ENCODE results near the gene CPT1A.

CPT1A gene

DNA sequence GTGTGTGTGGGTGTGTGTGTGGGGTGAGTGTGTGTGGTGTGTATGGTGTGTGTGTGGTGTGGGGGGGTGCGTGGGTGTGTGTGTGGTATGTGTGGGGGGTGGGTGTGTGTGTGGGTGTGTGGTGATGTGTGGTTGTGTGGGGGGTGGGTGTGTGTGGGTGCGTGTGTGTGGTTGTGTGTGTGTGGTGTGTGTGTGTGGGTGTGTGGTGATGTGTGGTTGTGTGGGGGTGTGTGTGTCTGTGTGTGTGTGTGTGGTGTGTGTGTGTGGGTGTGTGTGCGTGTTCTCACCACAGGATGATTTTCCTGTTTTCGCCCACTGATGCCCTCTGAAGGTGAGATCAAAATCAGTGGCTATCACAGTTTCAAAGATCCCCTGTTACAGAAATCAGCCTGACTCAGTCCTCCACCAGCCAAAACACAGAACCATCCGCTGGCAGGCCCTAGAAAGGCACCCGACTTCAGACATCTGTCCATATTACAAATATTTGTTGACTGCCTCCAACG is 24.7 kb downstream of the CPT1A start:
- no peak for TF ChIP-seq TEAD4 (IDR thresholded peaks at IDR 0.05)
- TF ChIP-seq EP300 (IDR thresholded peaks at IDR 0.05; ENCODE audit: borderline replicate concordance): no peak
- TF ChIP-seq, protein P1, sequence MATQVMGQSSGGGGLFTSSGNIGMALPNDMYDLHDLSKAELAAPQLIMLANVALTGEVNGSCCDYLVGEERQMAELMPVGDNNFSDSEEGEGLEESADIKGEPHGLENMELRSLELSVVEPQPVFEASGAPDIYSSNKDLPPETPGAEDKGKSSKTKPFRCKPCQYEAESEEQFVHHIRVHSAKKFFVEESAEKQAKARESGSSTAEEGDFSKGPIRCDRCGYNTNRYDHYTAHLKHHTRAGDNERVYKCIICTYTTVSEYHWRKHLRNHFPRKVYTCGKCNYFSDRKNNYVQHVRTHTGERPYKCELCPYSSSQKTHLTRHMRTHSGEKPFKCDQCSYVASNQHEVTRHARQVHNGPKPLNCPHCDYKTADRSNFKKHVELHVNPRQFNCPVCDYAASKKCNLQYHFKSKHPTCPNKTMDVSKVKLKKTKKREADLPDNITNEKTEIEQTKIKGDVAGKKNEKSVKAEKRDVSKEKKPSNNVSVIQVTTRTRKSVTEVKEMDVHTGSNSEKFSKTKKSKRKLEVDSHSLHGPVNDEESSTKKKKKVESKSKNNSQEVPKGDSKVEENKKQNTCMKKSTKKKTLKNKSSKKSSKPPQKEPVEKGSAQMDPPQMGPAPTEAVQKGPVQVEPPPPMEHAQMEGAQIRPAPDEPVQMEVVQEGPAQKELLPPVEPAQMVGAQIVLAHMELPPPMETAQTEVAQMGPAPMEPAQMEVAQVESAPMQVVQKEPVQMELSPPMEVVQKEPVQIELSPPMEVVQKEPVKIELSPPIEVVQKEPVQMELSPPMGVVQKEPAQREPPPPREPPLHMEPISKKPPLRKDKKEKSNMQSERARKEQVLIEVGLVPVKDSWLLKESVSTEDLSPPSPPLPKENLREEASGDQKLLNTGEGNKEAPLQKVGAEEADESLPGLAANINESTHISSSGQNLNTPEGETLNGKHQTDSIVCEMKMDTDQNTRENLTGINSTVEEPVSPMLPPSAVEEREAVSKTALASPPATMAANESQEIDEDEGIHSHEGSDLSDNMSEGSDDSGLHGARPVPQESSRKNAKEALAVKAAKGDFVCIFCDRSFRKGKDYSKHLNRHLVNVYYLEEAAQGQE (IDR thresholded peaks at IDR 0.05; ENCODE audit: low read depth): no peak
- TF ChIP-seq, protein P2, sequence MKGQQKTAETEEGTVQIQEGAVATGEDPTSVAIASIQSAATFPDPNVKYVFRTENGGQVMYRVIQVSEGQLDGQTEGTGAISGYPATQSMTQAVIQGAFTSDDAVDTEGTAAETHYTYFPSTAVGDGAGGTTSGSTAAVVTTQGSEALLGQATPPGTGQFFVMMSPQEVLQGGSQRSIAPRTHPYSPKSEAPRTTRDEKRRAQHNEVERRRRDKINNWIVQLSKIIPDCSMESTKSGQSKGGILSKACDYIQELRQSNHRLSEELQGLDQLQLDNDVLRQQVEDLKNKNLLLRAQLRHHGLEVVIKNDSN (IDR thresholded peaks at IDR 0.05): no peak
- no peak for TF ChIP-seq CREB1 (IDR thresholded peaks at IDR 0.05; ENCODE audit: low read depth)
- TF ChIP-seq RAD21 (IDR thresholded peaks at IDR 0.05; ENCODE audit: low read depth): no peak
- no peak for TF ChIP-seq EGR1 (IDR thresholded peaks at IDR 0.05)

DNA sequence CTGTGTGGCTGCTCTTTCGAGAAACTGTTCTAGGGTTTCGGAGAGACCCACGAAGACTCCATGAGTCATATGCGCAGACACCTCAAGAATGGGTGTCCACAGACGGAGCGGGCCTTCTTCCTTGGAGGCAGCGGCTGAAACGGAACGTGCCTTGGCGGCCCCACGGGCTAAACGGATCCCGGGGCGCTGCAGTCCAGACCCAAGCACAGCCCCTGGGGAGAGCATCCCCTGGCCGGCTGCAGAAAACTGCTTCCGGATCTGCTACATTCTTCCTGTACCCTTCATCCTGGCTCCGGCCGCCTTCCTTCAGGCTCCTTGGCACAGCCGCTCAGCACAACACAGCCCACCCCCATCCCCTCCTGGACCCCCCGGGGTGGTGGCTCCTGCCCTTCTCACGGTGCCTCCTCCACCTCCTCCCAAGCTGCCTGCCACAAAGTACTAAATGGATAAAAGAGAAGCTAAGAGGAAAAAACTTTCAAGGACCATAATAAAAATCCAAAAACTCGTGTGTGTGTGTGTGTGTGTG is 25.4 kb downstream of the CPT1A start:
- no peak for TF ChIP-seq TAF1 (IDR thresholded peaks at IDR 0.05; ENCODE audit: low read depth)
- no peak for TF ChIP-seq ZBTB7A (IDR thresholded peaks at IDR 0.05; ENCODE audit: low read depth)
- TF ChIP-seq, protein P3, sequence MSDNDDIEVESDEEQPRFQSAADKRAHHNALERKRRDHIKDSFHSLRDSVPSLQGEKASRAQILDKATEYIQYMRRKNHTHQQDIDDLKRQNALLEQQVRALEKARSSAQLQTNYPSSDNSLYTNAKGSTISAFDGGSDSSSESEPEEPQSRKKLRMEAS (IDR thresholded peaks at IDR 0.05): no peak
- TF ChIP-seq, protein P1 (IDR thresholded peaks at IDR 0.05; ENCODE audit: low read depth): no peak
- TF ChIP-seq EP300 (IDR thresholded peaks at IDR 0.05; ENCODE audit: borderline replicate concordance): no peak
- TF ChIP-seq, protein P2 (IDR thresholded peaks at IDR 0.05): no peak
- TF ChIP-seq TCF12 (IDR thresholded peaks at IDR 0.05; ENCODE audit: low read depth): no peak
- TF ChIP-seq TEAD4 (IDR thresholded peaks at IDR 0.05): no peak
- TF ChIP-seq FOXM1 (IDR thresholded peaks at IDR 0.05; ENCODE audit: borderline replicate concordance, low read depth): no peak
- no peak for TF ChIP-seq CEBPB (IDR thresholded peaks at IDR 0.05)
- no peak for TF ChIP-seq NFIC (IDR thresholded peaks at IDR 0.05)
- TF ChIP-seq RAD21 (IDR thresholded peaks at IDR 0.05; ENCODE audit: low read depth): no peak
- TF ChIP-seq YY1 (IDR thresholded peaks at IDR 0.05; ENCODE audit: low read depth): no peak
- TF ChIP-seq EGR1 (IDR thresholded peaks at IDR 0.05): no peak
- no peak for TF ChIP-seq CREB1 (IDR thresholded peaks at IDR 0.05; ENCODE audit: low read depth)

DNA sequence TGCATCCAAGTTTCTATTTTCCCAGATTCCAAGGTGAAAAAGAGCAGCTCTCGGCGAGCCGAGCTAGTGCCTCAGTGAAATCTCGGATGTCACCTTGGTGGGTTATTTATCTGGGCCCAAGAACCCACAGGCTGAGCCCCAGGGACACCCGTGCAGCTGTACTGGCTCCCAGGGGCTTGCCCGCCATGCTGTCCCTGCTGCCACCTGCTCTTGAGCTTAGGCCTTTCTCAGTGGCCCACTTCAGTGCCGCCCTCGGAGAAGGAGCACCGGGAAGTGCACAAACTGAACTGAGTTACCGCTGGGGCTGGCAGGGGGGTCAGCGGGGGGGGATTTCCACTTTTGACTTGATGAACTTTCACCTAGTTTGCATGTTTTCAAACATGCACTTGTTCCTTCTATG is 27.9 kb downstream of the CPT1A start:
- TF ChIP-seq, protein P1 (IDR thresholded peaks at IDR 0.05; ENCODE audit: low read depth): no peak
- TF ChIP-seq TAF1 (IDR thresholded peaks at IDR 0.05; ENCODE audit: low read depth) (no peak), TEAD4 (IDR thresholded peaks at IDR 0.05) (no peak), TCF12 (IDR thresholded peaks at IDR 0.05; ENCODE audit: low read depth) (no peak)

DNA sequence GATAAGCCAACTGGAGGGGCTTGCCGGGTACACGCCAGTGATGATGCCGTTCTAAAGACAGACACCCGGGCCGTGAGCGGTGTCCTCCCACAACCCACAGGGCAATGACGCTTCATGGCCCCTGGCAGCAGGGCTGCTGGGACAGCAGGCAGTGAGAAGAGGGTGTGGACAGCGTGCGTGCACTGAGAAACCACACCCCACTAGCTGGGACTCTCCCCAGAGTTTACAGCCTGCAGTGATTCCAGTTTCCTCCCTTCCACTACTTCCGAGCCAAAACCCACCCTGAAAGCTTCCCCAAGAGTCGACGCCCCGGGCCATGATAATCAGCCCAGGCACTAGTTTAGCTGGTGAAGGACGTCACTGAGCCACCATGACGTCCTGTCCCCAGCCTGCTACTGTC is 29.2 kb downstream of the CPT1A start:
- no peak for TF ChIP-seq CREB1 (IDR thresholded peaks at IDR 0.05; ENCODE audit: low read depth)
- TF ChIP-seq EGR1 (IDR thresholded peaks at IDR 0.05): no peak
- TF ChIP-seq, protein P2 (IDR thresholded peaks at IDR 0.05): no peak
- no peak for TF ChIP-seq TAF1 (IDR thresholded peaks at IDR 0.05; ENCODE audit: low read depth)
- TF ChIP-seq, protein P1 (IDR thresholded peaks at IDR 0.05; ENCODE audit: low read depth): no peak
- no peak for TF ChIP-seq YY1 (IDR thresholded peaks at IDR 0.05; ENCODE audit: low read depth)
- TF ChIP-seq EP300 (IDR thresholded peaks at IDR 0.05; ENCODE audit: borderline replicate concordance): no peak
- no peak for TF ChIP-seq FOXM1 (IDR thresholded peaks at IDR 0.05; ENCODE audit: borderline replicate concordance, low read depth)
- no peak for TF ChIP-seq CEBPB (IDR thresholded peaks at IDR 0.05)
- no peak for TF ChIP-seq RAD21 (IDR thresholded peaks at IDR 0.05; ENCODE audit: low read depth)
